HuH-7.5 (cell line): ENCODE results near the gene NDRG2.
A peak's percentile ranks its signal among the peaks of the same experiment; 100 is the strongest.
"Not testable (repeated sequence)": the region's sequence is repeated elsewhere in the genome, so short reads cannot be mapped to it uniquely, and the experiment has no call there.

Experiments
- DNase-seq: peaks from one replicate; pipeline ENCODE4 v3.0.0; 2011; ENCODE audit warnings: low spot score

NDRG2 gene

DNA sequence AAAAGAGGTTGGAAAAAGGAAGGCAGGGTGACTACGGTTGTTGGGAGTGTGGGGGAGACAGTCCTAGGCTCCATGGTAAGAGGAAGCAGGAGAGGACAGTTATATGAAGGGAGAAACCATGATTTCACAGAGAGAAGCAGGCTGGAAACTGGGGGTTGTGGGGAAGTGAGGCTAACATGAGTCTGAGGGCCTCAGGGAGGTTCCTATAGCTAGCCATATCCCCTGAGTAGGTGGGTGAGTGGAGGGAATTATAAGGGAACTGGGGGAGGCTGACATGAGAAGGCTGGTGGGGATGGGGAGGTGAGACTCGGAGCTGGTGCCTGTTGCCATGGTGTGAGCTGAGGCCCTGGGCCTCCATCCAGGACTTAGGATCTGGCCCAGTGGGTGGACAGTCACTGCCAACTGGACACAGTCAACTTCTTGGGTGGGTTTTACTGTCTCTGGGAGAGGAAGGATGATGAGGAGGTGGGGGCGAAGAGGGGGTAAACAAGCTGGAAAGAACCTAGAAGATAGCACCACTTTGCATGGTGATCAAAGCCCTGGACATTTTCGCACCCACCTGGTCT is 8.4 kb upstream of the NDRG2 start:
- DNase-seq: no peak

DNA sequence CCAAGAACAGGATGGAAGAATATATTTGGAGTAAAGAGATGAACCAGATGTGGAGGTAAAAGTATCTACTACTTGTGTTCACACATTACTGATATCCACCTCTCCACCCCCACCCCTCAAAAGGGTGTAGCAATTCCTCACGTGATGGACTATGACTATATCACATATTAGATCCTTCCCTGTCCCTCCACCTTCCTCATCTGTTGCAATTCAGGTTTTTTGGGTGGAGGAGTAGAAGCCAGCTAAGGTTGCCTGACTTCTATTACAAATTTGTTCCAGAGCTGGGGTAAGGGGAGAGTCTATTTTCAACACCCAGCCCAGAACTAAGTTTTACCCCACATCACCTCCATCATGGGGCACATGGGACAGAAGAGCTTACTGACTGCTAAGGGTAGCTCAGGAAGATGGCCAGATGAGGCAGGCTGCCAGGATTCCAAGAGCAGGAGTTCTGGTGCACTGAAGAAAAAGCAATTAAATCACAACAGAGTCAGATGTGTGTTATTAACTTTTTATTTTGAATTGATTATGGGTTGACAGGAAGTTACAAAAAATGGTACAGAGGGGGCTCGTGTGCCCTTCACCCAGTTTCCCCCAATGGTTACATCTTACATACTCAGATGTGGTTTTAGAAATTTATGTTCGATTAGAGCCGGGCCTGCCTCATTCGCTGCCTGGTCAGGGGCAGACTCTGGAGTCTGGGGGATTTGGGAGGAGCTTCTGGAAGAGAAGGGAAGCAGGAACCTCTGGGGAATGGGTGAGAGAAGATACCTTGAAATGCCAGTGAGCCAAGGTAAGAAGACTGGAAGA is 7.7 kb upstream of the NDRG2 start:
- DNase-seq: no peak

DNA sequence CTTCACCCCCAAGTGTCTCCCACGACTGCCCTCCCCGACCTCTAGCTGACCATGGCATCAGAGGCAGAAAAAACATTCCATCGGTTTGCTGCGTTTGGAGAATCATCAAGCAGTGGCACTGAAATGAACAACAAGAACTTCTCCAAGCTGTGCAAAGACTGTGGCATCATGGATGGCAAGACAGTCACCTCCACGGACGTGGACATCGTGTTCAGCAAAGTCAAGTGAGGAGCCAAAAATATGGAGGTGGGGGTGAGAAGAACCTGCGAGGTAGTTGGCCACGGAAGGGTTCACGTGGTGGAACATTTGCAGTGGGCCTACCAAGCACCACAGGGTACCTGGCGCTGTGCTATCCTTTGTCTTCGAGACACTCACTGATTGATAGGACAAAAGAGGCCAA is 5.7 kb upstream of the NDRG2 start:
- DNase-seq: no peak

DNA sequence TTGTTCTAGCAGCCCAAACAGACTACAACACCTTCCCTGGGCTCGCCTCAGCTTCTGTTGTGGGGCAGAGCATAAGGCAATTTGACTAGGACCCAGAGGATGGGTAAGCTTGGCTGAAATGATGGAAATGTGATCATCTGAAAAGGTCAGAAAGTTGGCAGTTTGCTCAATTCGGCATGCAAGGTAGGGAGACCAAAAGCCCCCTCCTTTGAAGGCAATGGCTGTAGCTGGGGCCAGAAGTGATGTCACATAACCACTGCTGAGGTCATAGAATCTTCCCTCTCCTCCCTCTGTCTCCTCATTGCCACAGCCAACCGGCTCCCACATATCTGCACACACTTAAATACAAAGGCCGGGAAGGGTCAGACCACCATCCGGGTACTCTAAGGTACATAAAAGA is 5.1 kb upstream of the NDRG2 start, which contains the start of gene TPPP2:
TSS of gene TPPP2 (plus strand) at position 301 of the 400 bp plus-strand sequence. CDS start 365 bp downstream, outside the sequence.
- no peak for DNase-seq

DNA sequence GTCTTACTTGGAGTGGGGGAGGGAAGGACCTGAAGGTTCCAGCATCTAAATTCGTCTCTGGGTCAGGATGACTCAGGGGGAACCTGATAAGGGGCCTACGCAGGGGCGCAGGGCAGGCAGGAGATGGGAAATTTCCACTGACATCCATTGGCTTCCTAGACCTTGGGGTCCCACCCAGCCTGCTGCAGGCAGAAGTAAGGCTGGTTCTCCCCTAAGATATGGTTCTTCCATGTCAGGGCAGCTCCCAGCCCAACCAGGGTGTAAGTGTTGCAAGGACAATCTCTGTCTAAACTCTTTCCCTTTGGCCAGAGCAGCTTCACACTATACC is 2.1 kb upstream of the NDRG2 start:
- no peak for DNase-seq

DNA sequence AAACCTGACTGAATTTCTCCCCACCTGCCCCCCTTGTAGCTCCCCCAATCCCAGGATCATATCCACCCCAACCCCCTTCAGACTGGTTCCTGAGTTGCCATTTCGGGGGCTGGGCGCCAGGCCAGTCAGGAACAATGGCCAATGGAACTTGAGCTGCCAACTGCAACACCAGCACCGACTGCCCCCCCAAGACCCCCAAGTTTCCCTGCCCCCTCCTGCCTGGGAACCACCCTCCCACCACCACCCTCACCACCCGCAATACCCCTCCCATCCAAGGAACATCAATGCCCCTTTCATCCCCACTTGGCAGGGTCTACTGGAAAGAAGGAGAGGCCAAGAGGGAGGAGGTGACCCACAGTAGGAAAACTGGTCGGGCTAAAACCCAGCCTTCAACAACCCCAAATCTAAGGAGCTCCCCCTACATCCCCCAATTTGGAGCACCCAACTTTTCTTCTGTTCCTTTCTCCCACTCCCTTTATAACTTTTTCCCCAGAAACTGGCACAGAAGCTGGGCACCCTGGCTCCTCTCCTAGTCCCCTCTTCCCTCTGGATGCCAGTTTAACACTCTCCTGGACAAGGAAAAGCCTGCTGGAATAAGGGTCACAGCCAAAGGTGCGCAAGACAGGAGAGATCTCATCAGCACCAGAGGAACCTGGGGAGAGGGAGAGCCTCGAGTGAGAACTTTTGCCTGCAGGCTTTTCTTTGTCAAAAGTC is 1.6 kb upstream of the NDRG2 start:
- DNase-seq: no peak

DNA sequence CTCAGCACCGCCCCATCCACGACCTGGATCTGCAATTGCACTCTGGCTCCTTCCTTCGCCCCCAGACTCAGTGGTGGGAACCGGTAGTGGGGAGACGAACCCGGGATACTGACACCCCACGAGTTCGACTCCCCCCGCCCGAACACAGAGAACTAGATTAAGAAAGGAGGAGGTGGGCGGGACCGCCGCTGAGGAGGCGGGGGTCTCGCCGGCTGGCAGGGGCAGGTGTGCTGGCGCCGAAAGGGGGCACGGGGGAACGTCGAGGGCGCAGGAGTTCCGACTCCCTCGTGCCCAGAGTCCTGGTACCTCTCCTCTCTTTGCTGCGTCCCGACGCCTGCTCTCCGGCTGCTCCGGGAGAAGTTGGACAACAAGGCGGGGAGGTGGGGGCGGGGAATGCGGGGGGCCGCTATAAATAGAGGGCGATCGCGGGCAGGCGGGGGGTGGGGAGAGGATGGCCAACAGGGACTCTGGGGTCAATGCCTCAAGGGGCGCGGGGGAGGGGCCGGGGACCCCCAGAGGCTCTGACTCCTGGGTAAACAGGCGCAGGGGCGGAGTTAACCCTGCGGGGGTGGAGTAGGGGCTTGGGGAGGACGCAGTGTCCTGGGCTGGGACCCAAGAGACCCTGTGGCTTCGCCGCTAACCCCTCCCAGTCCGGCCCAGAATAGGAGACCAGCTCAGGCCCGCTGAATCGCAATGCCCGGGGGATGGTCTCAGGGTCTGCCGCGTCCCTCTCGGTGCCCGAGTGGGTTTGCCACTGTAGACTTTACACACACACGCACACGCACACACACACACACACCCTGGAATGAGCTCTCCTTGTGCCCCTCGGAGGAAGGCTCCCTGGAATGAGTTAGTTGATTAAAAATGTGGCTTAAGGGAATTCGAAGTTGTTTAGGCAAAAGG is 761 bp upstream of the NDRG2 start:
- DNase-seq: no peak

DNA sequence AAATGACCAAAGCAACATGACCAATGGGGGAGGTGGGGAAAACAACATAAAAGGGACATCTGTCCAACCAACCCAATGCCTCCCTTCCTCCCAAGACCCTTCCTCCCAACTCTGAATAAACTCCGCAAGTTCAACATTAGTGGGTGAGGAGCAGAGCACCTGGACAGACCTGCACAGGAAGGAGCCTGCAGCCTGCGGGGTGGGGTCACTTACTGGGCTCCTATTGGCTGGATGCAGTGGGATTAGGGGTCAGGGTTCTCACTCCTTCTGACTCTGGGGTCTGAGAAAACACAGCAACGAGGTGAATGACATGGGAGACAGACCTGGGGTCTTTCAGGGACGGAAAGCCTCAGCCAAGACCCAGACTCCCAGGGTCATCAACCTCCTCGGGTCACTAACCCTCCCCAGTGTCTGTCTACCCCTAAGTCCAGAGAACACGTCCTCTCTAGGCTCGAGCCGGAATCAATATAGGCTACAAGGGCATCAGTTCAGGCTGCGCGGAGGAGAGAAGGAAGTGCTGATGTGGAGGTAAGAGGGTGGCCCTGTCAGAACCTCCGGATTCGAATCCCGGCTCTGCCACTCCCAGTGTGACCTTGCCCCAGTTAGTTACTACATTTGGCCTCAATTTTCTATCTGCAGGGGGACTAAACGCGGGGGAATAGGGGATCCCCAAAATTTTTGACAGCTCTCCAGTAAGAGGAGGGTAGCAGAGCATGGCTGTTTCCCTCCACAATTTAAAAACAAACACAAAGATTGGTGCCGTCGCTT is 860 bp downstream of the NDRG2 start:
- DNase-seq: peak; percentile 43

DNA sequence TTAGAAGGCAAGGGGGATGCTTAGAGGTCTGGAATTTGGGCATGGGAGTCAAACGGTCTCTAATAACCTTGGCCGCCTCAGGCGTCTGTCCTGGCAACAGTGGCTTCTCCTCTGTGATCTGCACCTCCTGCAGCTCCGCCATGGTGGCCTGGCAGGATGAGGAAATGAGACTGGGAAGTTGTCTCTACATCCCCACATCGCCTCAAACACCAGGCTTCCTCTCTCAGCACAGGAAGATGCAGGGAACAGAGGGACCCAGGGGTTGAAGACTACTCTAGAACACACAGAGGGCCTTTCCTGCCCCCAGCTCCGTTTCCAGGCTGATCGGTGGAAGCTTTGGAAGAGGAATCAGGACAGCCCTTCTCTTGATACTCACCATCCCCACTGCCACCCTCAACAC is 1.7 kb downstream of the NDRG2 start:
- no peak for DNase-seq

DNA sequence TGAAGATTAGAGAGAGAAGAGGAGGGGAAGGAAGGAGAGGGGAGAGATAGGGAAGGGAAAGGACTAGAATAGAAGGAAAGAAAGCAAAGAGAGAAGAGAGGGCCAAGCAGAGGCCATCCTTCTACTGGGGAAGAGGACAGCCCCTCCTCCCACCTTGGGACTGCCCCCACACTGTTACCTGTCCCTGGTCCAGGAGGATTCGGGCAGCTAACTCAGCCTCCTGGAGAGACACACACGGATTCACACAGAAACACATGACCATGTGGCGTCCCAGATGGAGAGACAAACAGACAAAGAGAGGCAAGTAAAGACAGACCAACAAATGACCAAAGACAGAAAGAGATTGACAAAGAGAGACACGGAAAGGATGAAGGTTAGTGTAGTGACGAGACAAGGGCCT is 2.2 kb downstream of the NDRG2 start:
- DNase-seq: no peak

DNA sequence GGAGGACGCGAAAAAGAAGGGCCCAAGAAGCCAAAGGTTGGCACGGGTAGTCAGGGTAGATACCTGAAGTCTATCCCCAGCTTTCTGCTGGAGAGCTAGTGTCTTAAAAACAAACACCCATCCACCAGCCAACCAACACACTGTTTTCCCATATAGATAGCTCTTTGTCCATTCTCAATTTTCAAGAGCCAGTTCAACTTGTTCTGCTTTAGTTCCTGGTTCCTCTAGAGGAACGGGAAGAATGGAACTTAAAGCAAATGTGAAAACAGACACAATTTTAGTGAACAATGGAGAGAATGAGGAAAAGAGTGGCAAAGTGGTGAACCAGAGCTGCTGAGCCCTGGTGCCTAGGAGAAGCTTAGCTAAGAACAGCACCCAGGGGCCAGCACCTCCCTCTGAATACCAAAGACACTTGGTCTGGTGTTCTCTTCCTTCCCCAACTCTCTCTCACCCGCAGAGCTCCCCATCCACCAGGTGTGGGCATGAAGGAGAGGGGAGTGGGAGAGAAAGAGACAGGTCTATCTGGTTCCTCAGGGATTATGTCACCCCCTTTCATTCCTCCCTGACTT is 3.8 kb downstream of the NDRG2 start:
- no peak for DNase-seq

DNA sequence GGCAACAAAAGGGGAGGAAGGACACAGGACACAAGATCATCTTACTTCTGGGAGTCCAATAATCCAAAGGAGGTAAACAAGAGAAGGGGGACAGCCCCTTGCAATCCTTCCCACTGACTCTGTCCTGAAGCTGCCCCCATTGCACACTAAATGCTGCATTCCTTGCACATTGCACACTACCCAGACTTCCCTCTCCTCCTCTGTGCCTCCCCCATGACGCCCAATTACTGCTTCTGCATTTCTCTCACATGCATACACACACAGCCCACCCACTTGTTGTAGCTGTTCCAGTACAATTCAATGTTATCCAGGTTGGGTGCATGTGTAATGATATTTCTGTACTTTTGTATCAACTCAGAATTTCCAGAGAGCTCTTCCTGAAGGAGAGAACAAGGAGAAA is 5.5 kb downstream of the NDRG2 start:
- no peak for DNase-seq

DNA sequence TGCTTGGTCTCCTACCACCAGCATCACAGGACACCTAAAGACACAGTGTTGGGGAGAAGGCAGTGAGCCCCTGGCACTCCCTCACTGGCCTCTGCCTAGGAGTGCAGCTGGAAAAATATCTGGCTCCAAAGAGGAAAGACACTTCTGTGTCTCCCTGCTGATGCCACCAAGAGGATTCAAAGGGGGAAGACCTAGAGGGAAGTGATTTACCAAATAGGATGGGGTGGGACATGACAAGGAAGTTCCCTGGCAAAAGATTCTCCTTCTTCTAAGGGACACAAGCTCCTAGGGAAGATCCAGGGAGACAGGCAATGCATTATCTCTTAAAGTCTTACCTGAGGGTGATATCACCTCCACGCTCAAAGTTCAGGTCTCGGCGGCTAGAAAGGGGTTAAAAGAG is 6.1 kb downstream of the NDRG2 start:
- no peak for DNase-seq

DNA sequence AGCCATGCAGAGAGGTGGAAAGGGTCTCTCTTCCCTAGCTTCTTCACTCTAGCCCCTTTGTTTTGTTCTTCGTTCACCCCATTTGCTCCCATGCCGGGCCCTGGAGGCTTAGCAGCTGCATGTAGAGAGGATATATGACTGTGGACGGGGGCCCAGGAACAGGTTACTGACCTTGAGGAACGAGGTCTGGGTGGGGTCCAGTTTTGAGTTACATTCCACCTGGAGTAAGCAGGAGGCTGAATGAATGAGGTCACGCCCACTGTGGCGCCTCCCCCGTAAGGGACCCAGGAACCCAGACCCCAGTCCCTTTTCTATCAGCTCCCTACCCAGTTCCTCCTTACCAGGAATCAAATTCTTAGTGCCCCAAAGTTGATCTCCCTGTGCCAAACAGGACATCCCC is 6.6 kb downstream of the NDRG2 start:
- DNase-seq: no peak

DNA sequence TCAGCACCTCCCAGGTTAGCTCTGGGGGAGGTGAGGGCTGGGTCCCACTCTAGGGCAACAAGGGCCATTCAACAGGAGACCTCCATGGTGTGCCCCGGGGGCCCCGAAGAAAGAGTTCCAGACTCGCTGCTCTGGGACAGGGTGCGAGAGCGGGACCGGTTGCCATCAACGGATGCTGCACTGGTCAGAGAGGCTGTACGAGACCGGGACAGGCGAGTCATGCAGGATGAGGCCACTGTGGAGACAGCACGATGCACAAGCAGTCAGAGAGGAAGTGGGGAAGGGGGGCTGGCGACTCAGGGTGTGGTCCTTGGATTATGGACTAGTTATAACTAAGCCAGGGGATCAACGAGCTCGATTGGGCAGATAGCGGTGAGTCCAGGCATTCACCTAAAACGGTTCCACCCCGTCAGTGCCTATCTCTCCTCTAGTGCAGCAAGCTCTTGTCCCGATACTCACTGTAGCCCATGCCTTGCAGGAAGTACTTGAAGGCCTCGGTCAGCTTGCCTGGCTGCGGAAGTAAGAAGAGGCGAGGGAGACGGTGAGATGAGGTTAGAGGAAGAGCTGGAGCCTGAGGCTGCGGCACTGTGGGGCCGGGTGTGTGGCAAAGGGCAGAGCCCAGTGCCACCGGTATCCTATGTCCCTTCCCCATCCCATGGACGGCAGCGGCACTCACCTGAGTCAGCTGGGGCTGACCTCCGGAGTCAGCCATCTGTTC is 7.2 kb downstream of the NDRG2 start:
- DNase-seq: no peak

DNA sequence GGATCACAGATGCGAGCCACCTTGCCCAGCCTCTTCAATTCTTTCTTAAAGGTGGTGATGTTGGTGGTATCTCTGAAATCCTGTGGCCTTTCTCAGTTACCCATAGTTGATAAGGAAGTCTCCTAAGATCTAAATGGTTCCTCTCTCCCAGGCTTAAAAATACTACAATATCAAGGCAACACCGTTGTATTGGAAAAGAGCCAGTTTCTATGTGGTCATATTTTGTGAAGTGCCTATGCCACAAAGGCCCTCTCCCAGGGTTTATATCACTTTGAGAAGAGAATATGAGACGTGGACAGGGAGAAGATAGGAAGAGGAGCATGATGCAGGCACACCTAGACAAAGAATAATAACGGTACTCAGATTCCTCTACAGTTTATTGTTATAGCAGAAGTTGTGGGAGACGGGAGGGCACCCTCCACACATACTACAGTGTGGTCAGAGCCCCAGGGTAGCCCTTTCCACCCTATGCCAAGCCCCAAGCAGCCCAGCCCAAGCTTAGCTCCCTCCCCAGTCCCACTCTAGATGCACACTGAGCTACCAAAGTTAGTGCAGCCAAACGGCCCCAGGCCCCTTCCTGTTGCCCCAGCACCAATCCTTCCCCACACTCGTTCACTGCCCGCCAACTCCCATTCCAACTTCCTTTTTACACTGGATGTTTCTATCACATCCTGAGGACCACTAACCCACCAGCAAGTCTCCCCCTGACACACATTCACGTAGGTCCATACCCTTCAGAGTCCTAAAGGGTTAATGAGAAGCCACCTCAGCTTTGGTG is 8.3 kb downstream of the NDRG2 start:
- no peak for DNase-seq

DNA sequence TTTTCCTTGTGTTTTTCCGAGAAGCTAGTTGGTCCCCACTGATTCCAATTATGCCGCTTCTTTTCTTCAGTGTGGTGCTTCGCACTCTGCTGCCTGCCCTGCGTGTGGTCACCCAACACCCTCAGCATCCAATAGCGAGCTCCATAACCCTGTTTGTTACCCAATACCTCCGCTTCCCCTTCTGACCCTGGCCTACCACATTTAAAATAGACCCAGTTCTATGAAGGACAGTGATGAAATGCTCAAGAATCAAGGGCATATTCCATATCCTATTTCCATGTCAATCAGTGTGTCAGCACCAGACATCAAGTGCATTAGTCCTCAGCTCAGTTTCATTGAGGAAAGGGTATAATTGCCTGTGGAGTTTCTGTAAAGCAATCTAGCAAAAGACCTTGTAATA is 9.5 kb downstream of the NDRG2 start:
- DNase-seq: no peak

DNA sequence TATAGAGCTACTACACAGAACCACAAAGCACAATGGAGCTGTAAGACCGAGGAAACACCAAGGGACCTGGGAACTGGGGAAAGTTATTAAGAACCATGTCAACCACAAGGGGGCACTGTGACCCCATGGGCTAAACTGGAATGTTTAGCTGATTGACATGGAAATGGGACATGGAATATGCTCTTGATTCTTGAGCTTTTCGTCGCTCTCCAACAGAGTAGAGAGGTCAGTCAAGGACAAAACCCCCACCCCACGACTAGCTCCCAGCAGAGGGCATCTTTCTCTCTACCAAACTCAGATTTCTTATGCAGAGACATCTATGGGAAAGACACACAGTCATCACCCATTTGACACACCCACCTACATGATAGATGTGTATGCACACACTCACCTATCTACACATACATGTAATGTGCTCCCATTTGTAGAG is 10.1 kb downstream of the NDRG2 start:
- peak; percentile 76 for DNase-seq

DNA sequence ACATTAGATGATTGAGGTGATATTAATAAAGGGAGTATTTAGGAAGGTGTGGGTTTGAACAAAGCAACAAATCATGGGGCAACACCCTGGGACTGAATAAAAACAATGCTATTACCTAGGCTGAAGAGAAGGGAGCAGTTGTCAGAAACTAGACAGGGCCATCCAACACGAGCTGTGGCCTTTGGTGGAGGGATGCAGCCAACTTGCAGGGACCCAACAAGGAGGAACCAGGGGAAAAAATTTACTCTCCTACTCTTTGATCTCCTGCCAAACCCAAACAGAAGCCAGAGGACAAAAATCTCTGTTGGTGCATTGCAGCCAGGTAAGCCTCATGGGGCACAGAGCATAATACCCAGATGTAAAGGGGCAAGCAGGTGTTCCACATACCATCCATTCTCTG is 13.7 kb downstream of the NDRG2 start:
- DNase-seq: no peak

DNA sequence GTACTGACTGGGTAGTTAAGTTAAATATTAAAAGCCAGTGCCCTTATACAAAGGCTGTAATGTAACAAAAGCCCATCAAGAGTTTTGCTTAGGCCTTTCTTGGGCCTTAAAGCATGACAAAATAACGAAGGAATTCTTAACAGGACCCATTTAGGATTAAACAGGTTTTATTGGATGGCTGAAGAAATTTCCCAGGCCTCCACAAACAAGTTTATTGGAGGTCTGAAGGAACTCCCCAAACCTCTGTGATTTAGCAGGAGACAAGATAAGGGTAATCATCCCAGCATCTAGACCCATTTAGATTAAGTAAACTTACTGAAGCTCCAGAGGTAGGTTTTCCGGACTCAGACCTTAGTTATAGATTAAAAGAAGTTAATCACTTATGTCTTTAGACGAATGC is 15.1 kb downstream of the NDRG2 start:
- DNase-seq: not testable (repeated sequence)
